Head of caudate nucleus (tissue), 42 donors: ENCODE data around the gene PTPA.
"Not testable (repeated sequence)": the region's sequence is repeated elsewhere in the genome, so short reads cannot be mapped to it uniquely, and the experiment has no call there.

Experiments used
- DNase-seq, 42 donors: peaks; one replicate each; pipeline versions ENCODE4 v3.0.0 to v3.0.0-alpha.2; 2020 to 2021; ENCODE audit warnings: mixed read lengths in 7 of 42
- intact Hi-C: fragments of 100-400 bp; cut with DNase I; formaldehyde crosslinking; loops from one replicate; pipeline ENCODE4 v1.15.0; 2022

The PTPA gene

GRCh38 chr9:129182122-129182521, 70.9 kb downstream of the PTPA start:
- no peak for DNase-seq
- intact Hi-C loops, result no loop called here

- intact Hi-C loops, result no loop called here
- no peak for DNase-seq
Observed at GRCh38 chr9:129182625-129183494, 71.6 kb downstream of the PTPA start.

- DNase-seq, result no peak
- intact Hi-C loops, result no loop called here
Observed at GRCh38 chr9:129183495-129184218, 72.4 kb downstream of the PTPA start.

- DNase-seq, result no peak
- intact Hi-C loops, result no loop called here
Observed at GRCh38 chr9:129184219-129184524, 73.0 kb downstream of the PTPA start.

GRCh38 chr9:129184596-129185122, 73.4 kb downstream of the PTPA start:
- intact Hi-C loops, result no loop called here
- no peak for DNase-seq

- no peak for DNase-seq
- intact Hi-C loops, result no loop called here
Observed at GRCh38 chr9:129185402-129185801, 74.2 kb downstream of the PTPA start.

- intact Hi-C loops, result no loop called here
- DNase-seq, result no peak
Observed at GRCh38 chr9:129185991-129186390, 74.8 kb downstream of the PTPA start.

- intact Hi-C loops, result no loop called here
- DNase-seq, result no peak
Observed at GRCh38 chr9:129187042-129187441, 75.8 kb downstream of the PTPA start.

GRCh38 chr9:129189971-129190370, 78.8 kb downstream of the PTPA start:
- DNase-seq, intact Hi-C loops: not testable (repeated sequence)

- intact Hi-C loops, result no loop called here
- no peak for DNase-seq
Observed at GRCh38 chr9:129191234-129191633, 80.0 kb downstream of the PTPA start.

- intact Hi-C loops, result no loop called here
- peak in 6 of 42 donors; percentile 8 to 49 (median 38) for DNase-seq
Observed at GRCh38 chr9:129193655-129194054, 82.4 kb downstream of the PTPA start.

- intact Hi-C loops, result no loop called here
- DNase-seq, result no peak
Observed at GRCh38 chr9:129194221-129194620, 83.0 kb downstream of the PTPA start.

- intact Hi-C loops, result no loop called here
- DNase-seq, result no peak
Observed at GRCh38 chr9:129195606-129196005, 84.4 kb downstream of the PTPA start.

- DNase-seq, intact Hi-C loops: not testable (repeated sequence)
Observed at GRCh38 chr9:129197045-129197444, 85.8 kb downstream of the PTPA start.

GRCh38 chr9:129197978-129198318, 86.7 kb downstream of the PTPA start:
- DNase-seq, result peak in 1 of 42 donors; percentile 5
- intact Hi-C loops, result no loop called here
